Measurements from ENCODE around the gene ADCY9.
"Not testable (repeated sequence)": the region's sequence is repeated elsewhere in the genome, so short reads cannot be mapped to it uniquely, and the experiment has no call there.

ADCY9 gene

DNA sequence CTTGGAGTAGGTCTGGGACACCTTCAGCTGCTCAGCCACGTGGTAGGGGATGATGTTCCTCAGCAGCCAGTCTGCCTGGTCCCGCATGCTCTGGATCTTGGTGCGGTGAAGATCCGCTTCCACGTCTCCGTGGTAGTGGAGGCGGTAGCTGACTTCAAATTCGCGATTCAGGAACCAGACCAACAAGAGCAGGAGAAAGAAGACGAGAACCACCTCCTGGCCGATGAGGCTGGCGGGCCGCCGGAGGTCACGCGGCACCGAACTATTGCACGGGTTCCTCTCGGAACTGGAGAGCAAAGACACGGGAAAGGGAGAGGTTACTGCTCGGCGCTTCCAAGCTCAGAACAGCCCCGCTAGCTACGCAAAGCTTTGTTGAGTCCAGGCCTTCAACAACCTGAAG lies 149.6 kb downstream of the ADCY9 start:
- DNase-seq, result no peak

DNA sequence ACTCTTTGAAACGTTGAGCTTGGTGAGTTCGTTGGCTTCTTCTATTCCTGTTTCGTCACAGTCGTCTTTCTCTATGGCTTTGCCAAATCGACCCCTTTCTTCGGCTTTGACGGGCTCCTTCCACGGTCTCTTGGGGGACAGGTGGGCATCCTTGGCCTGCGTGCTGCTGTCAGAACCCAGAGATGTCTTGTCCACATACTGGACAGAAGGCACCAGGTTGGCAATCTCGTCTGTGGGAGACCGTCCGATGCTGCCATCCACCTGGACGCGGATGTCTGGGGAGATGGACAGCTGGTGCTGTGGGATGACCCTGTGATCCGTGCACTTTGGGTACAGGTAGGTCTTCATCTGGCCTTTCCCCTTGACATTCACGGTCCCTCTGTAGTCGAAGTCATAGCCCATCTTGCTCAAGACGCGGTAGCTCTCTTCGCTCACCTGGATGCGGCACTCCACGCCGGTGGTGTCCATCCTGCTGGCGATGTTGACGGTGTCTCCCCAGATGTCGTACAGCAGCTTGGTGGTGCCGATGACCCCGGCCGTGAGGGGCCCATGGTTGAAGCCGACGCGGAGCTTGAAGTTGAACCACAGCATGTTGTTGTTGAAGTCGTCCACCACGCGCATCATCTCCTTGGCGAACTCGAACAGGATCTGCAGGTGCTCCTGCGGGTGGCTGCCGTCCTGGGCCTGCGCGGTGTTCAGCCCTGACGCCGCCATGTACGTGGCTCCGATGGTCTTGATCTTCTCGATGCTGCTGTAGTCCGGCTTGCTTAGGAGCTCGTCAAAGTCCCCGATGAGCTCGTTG lies 150.3 kb downstream of the ADCY9 start:
- no peak for DNase-seq

DNA sequence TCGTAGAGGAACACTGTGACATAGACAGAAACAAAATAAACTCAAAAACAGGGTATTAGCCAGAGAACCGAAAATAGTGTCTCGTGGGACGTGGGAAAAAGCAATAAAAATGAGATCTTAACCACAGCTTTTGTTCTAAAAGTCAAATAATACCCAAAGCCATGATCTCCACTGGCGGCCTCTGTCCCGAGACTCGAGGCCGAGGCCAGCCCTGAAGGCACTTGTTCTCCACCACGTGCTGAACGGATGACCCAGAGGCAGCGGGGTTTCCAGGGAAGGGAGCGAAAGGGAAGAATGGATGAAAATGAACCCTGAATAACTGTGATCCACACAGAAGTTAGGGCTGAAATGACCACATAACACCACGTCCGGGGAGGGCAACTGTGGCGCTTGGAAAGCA lies 150.9 kb downstream of the ADCY9 start:
- no peak for DNase-seq

DNA sequence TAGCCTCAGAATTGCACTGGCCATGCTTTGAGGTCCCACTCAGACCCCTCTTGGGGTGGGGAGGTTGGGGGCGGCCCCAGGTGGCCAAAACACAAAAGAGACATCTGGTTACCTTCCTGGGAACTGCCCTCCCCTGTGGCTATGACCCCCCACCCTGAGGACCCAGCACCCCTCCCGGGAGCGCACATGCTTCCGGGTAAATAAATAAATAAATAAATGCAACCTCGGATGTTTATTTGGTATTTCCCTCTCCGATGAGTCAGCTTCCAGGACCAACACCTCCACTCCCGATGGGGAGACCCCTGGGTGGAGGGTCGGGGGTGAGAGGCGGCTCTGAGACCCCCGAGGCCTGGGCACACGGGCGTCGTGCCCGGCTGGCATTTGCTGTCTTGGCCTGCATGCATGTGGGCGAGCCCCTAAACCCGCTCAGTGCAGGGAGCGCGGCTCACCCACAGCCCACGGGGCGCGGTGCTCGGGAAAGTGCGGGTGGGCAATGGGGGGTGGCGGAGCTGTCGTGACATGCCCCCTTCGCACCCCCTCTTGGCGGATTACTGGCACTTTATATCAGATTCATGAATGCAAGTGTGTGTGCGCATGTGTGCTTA lies 151.5 kb downstream of the ADCY9 start:
- no peak for DNase-seq

DNA sequence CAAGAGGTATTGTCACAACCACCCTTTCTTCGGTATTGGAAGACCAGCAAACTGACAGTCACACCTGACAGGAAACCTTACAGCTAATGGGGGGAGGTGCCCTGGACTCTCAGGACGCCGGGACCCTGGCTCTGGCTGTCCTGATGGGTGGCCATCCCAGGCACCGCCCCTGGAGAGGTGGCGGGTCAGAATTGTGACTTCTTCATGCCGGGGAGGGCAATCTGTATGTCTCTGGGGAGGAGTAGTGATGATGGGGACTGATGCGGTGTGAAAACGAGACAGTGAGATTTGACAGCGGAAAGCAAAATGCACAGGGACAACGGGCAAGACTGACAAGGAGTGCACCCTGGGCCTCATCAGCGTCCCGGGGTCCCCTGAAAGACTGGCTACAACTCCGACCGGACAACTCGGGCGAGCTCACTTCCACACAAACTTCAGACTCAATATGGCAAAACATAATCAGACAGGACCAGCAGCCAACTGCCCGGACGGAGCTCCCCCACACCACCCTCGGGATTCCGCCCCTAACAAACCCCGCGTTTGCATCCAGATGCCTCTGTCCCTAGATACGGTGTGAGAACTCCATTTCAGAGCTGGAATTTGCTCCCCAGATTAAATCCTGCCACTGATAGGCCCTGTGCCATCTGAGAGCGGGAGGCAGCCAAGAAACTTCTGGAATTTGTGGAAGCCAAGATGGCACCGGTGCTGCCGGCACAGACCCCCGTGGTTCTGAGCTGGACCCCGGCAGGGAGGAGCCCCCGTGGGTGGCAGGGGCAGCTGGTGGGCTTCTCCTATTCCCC lies 152.2 kb downstream of the ADCY9 start:
- no peak for DNase-seq

DNA sequence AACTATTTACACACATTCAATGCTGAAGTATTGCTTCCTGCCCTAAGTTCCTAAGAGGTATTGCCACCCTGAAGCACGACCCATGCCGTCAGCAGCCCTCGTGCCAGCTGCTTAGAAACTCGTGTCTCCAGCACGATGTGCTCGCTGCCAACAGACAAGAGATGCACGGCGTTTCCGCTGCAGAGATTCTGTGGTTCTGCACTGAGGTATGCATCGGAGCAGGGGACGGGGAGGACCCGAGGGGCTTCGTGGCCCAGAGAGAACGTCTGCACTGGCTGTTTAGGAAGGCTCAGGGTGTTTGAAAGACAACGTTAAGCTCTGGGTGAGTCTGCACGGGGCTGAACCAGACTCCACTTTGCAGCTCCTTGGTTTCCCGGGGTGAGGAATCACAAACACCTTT lies 153.0 kb downstream of the ADCY9 start:
- DNase-seq, result peak; percentile 70

GRCh38 chr16:3961449-3961849 lies 154.8 kb downstream of the ADCY9 start:
- DNase-seq, result no peak

DNA sequence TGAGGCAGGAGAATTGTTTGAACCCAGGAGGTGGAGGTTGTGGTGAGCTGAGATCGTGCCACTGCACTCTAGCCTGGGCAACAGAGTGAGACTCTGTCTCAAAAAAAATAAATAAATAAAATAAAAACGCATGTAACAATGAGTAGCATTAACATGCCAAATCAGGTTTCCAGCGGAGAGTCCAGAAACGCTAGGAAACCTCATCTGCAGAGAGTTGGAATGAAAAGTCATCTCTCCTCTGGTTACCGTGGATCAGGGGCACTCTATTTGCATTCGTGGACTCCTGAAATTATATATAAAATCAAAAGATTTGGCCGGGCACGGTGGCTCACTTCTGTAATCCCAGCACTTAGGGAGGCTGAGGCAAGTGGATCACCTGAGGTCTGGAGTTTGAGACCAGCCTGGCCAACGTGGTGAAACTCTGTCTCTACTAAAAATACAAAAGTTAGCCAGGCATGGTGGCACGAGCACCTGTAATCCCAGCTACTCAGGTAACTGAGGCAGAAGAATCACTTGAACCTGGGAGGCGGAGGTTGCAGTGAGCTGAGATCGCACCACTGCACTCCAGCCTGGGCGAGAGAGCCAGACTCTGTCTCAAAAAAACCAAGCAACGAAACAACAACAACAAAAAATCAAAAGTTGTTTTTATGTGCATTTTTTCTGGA lies 156.2 kb downstream of the ADCY9 start:
- DNase-seq, result not testable (repeated sequence)

DNA sequence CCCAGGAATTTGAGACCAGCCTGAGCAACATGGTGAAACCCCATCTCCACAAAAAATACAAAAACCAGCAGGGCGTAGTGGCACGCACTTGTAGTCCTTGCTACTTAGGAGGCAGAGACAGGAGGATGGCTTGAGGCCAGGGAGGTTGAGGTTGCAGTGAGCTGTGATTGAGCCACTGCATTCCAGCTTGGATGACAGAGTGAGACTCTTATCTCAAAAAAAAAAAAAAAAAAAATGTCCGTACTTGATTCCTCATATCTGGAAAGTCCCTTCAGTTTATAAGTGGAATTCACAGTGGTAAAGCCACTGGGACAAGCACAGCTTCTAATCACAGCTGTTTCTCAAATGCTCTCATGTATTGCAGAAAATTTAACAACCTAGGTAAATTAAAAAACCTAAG lies 157.1 kb downstream of the ADCY9 start:
- DNase-seq, result no peak

- no peak for DNase-seq
Observed at GRCh38 chr16:3957344-3957980, 158.8 kb downstream of the ADCY9 start.

- DNase-seq, result no peak
Observed at GRCh38 chr16:3954411-3954921, 161.8 kb downstream of the ADCY9 start.

GRCh38 chr16:3953728-3954410 lies 162.4 kb downstream of the ADCY9 start:
- DNase-seq, result no peak

DNA sequence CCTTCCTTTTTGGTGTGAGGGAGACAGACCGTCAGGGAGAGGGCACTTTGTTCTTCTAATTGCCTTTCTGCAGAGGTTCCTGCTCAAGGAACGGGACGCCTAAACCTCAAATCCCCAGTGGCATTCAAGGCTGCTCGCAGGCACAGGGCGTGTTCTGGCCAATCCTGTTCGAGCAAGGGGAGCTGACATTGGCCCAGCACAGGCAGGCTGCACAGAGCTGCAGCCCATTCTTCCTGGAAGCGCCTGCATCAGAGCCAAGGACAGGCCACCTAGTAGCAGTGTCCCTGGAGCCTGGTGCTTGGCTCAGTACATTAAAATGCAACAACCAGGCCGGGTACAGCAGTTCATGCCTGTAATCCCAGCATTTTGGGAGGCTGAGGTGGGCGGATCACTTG lies 163.5 kb downstream of the ADCY9 start:
- peak; percentile 6 for DNase-seq

- DNase-seq, result peak; percentile 8
Observed at GRCh38 chr16:3951861-3952736, 164.1 kb downstream of the ADCY9 start.

DNA sequence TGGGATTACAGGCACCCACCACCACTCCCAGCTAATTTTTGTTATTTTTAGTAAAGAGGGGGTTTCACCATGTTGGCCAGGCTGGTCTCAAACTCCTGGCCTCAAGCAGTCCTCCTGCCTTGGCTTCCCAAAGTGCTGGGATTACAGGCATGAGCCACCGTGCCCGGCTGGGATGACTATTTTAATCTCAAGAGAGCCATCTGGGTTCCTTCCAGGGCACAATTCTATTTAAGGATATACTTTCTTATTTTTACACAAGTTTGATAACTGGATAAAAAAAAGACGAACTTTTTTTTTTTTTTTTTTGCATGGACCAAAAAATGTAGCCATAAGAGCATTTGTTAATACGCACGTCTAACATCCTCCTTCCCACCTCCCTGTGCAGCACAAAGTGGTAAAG lies 164.9 kb downstream of the ADCY9 start:
- peak; percentile 22 for DNase-seq

DNA sequence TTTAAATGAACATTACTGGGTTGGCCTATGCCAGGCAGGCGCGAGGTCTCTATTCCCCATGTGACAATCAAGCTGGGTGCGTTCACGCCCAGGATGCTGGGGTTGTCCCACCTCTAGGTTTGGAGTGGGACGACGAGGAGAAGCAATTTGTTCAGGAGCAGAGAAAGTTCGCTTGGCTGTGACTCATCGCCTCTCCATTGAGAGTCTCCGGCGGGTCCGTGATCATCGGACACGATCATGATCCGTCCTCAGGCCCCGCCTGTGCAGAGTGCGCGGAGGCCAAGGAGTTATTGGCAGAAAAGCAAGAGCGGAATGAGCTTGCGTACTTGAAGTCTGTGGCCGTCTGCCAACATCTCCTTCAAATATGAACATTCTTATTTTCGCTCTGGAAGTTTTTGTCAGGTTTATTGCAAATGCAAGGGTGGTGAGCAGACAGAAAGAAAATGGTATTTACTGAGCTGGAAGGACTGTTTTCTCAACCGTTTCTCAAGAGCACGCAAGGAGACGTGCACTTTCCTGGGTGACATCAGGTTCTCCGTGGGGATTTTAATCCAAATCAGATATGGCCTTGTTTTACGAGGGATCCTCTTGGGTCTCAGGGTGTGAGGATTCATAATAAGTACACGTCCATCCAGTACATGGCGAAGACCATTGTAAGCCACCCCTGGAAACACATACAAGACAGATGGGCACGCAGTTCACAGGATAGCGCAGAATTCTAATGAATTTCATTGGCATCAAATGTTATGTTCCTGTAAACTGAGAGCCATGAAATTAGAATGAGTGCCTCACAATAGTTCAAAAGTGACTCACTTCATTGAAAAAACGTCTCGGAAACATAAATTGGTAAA lies 165.7 kb downstream of the ADCY9 start:
- peak; percentile 50 for DNase-seq

DNA sequence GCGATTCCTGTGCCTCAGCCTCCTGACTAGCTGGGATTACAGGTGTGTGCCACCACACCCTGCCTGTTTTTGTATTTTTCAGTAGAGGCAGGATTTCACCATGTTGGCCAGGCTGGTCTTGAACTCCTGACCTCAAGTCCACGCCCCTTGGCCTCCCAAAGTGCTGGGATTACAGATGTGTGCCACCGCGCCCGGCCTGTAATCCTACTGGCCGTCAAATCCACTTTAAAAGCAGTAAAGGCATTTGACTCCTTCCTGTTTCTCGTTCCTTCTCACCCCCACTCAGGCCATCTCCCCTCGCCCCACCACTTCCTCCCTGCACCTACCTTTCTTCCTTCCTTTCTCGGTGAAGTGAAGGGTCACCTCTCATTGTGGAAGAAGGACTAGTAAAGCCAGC lies 166.3 kb downstream of the ADCY9 start:
- DNase-seq, result no peak

DNA sequence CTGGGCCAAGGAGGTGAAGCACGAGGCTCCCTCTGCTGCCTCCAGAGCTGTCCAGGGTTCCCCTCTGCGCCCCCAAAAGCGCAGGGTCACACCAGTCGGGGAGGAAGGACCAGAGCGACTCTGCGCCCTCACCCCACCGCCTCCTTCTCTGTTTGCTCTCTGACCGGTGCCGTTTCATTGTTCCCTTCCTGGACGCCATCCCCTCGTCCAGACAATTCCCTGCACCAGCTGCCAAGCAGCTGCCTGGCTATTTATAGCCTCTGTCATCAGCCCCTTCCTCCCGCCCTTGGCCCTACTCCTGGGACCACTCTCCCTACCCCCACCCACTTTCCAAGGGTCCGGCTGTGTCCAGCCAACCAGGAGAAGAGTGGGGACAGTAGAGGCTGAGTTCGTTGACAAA lies 167.0 kb downstream of the ADCY9 start:
- DNase-seq, result no peak

- peak; percentile 13 for DNase-seq
Observed at GRCh38 chr16:3948378-3948995, 167.8 kb downstream of the ADCY9 start.
